Stimulated activated CD8-positive, alpha-beta memory T cell treated with anti-CD3 and anti-CD28 coated beads, Interleukin-12 subunit alpha, Interleukin-12 subunit beta, amount 100 ng/mL, for 1 hour (primary cell): ENCODE measurements around the gene SRGAP2C.
"Not testable (repeated sequence)": the region's sequence is repeated elsewhere in the genome, so short reads cannot be mapped to it uniquely, and the experiment has no call there.

ENCODE experiments used
- DNase-seq: peaks from one replicate; pipeline ENCODE4 v3.0.0-alpha.2; 2020; ENCODE audit warnings: low read depth

Gene SRGAP2C

DNA sequence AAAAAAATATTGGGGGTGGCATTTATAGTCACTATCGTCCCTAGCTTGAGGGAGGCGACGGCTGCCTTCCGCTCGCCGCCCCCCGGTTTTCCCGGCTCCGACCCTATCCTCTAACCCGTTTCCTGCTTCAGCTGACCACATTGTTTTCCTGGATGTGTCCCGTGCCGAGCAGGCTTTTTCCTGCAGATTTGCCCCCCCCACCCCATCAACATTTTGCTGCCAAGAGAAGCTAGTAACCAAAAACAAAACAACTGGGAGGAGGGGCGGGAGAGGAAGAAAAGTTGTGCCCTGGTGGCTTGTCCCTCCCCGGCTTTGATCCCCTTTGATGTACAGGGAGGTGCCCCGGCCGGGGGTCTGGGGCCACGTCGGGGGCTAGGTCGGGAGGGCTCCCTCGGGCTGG, 1.4 kb downstream of the SRGAP2C start:
- DNase-seq: not testable (repeated sequence)

DNA sequence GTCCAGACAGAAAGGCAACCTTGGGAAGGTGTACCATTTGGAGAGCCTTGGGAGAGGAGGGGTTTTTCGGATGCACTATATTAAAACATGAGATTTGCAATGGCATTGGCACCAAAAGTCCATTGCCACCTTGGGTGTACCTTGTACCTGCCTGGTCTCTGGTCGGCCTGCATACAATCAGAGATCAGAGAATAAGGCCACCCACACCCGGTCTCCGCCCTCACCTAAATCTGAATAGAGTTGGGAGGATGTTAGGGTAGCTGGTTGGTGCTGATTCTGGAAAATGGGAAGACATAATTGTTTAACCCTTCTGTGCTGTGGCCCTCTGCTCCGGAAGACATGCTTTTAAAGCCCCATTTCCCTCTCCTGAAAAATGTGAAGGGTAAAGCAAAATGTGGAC, 3.1 kb downstream of the SRGAP2C start:
- DNase-seq: not testable (repeated sequence)

DNA sequence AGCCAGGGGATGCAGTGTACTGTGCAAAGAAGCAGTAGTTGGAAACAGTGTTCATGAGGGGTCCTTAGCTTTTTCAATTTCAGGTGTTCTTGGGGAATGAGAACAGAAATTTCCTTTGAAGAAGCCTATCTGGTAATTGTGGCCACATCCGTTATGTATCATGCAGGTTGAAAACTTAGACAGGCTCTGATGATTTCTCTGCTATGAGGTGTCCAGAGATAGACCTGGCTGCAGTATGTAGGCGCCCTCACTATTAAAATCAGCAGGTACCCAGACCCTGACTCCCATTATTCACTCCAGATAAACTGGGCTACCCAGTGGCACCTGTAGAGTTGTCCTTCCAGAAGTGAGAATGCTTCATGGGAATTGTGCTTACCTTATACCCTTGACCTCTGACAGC, 7.7 kb downstream of the SRGAP2C start:
- DNase-seq: not testable (repeated sequence)

DNA sequence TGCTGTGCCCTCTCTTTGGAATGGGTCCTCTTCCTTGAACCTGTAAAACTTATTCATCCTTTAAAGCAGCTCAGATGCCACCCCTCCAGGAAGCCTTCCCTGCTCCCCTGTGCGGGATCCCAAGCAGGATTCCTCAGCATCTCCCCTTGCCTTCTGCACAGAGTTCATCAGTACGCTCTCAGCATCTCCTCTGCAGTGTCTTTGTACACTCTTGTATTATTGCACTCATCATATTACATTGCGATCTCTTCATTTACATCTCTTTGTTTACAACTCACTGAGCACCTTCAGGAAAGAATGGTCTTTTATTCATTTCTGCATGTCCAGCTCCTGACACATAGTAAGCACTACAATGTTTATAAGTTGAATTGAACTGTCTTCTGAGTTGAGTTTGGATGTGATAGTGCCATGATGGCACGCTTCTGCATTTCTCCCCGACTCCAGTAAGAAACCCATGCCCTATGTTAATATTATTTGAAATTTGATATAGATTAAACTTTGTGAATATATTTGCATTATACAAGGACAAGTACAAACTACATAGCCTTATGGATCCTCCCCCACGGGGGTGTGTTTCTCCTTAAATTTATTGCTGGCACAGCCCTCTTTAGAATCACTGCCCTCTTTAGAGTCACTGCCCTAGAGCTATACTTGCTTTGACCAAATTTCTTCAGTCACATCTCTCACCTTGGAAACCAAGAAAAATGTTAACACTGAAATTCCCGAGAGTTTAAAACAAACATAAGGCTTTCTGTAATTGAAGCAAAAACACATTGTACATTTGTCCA, 12.5 kb downstream of the SRGAP2C start:
- DNase-seq: not testable (repeated sequence)

DNA sequence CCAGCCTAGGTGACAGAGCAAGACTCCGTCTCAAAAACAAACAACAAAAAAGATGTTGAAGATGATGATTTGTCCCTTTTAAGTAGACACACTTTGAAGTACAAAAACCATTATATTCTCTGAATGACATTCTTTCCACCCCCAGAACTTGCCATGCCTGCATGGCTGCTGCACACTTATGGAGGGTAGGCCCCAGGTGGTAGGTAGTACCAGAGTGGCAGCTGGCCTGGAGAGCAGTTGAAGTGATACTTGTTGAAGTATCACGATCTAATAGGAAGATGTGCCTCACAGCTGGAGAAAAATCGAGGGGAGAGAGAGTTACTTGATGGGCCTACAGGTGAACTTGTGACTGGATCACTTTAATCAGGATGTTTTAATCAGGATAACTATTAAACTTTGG, 15.0 kb downstream of the SRGAP2C start:
- DNase-seq: not testable (repeated sequence)

DNA sequence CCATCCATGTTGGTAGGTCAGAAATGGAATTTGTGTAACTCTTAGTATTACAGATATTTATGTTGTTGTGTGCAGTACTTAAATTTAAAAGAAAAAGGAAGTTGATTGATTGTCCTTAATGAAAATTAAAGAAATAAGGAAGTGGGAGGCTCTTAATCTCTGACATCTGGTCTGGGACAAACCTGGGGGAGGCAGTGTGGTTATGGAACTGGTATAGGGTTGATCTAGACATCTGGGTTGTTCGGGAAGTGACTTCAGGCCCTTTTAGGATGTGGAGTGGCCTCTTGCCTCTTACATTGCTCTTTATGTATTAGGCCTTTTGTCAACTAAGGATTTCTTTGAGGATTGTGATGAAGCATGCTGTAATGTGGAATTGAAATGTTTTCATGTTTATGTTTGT, 15.5 kb downstream of the SRGAP2C start:
- DNase-seq: not testable (repeated sequence)

DNA sequence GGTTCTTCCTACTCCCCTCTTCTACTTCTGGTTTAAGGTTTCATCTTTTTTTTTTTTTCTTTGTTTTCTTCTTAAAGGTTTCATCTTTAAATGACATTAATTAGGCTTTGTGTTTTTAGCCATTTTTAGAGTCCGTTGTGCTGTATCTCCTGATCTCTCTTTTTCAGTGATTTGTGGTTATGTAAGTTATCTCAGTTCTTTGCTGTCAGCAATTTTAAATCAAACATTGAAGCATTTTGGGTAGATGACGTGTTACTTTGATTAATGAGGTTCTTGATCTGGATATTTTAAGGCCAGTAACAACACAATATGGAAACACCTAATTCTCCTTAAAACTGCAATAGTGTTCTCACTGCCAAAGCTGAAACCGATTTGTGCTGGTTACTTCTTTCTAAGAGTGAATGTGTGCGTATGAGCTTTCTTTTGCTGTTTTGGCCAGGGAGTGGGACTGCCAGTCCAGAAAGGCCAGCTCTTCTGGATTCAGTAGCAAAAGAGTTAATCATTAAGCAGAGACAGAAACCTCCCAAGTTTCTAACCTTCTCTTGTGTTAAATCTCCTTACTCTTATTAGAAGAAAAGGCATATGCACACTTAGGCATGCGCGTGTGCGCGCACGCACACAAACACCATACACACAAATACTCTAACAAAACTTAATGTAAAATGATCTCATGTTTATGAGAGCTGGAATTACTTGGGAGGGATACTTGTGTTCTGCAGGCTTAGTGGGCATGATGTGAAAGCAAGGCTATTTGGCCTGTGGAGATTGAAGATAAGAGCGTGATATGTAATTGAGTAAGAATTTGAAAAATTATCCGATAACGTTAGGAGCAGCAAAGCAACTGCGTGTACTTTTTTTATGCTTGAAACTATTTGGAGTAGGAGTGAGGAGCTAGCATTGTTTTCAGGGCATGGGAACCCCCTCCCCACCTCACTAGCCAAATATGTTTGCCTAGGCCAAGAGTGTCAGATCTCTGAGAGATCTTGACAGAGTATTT, 16.5 kb downstream of the SRGAP2C start:
- not testable (repeated sequence) for DNase-seq

DNA sequence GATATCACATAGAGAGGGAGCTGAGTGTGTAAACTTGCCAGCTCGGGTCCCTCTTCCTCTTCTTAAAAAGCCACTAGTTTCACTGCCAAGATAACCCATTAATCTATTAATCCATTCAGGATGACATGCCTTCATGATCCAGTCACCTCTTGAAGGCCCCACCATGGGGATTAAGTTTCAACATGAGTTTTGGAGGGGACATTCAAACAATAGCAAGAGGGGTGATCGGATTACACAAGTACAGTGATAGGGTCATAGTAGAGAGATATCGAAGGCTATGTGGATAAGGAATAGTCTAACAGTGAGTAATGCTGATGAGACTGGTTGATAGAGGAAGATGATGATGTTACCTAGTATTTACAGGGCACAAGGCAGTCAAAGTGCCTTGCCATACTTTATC, 18.2 kb downstream of the SRGAP2C start:
- not testable (repeated sequence) for DNase-seq

DNA sequence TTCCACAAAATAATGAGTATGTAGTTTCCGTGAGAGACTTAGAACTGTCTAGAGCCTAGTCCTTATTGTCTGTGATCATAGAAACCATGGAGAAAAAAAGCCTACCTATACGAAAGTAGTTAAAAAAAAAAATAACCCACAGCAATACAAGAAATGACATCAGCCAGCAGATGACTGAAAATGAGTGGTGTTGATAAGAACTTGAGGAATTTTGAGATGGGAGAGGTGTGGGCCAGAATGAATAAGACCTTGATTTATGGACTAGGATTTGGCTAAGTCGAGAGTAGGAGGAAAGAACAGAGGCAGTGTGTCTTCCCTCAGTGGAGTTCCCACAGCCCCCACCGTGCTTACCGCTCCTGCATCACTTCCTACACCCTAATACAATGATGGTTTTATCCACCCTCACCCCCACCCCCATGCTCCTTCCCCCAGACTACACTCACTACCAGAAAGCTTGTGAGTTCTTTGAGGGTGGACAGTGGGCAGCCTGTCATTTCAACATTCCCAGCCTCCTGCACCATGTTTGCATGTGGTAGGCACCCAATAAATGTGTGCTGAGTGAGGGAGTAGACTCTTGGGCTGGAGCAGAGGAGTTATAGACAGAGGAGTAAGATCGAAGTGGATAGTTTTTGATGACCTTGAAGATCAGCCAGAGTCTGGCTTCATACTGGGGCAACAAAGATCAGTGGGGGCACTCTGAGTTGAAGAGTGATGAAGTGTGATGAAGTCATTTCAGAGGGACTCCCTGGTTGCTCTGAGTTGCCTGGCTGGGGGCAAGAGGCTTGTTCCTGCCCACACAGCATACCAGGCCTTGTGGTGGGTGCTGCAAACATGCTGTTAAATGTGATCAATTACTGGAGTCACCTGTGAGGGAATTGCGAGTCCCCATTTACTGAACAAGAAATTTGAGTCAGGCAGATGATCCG, 21.3 kb downstream of the SRGAP2C start:
- DNase-seq: not testable (repeated sequence)

DNA sequence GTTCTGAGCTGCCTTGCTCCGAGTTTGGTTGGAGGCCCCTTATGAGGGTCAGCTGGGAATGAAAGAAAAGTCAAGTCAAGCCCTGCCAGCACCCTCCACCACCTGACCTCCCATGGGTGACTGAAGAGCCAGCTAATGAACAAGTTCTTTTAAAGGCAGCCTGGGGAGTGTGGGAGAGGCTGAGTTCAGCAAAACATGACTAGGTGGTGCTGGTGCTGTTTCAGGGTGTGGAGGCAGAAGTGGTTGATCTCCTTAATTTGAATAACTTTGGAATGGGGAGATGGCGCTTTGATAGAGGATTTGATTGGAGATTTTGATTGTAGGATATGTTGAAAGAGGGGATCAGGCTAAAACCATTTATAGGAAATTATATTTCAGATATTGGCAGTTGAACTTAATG, 22.6 kb downstream of the SRGAP2C start:
- not testable (repeated sequence) for DNase-seq

DNA sequence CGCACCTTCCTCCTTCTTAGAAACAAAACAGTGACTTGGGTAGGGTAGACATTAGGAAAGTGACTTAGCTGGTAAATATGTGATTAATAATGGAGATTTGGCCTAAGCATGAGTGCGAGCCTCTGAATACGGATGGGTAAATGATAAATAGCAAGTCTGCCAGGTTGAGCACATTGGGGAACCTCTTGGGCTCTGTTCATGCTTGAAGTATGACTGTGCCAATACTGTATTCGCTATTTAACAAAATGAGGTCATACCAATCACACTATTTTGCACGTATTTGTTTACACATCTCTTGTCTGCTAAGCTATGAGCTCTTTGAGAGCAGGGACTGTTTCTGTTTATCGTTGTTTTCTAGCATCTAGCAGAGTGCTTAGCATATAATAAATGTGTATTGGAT, 23.6 kb downstream of the SRGAP2C start:
- DNase-seq: not testable (repeated sequence)

DNA sequence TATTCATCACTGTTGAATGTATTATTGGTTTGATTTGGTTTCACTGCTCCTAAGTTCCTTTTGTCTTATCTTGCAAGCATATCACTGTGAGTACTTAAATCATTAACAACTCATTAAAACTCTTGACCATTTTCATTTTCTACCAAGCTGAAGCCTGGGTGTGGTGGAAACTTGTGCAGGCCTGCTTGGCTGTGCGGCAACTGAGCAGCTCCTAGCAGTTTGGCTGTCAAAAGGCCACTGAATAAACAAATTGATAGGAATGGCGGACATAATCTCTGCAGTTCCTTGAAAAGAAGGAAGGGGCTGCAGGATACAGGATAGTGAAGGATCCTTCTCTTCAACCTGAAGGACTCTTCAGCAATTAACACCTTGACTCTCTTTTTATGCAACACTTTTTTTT, 26.0 kb downstream of the SRGAP2C start:
- not testable (repeated sequence) for DNase-seq

DNA sequence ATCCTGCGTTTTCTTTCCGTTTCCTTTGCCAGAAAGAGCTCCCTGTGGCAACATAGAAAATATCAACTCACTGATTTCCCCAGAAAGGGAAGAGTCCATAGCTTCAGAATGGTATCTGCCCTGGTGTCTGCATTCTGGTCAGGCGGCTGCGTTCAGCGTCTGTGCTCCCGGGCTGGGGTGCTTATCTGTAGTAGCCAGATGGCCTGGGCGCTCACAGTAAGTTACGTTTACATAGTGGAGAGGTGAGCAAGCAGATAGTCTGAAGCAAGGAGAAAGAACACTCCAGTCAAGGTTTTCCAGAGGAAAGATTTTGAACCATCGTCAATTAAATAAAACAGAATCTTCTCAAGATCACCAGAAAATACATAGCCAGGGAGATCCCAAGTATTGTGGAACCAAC, 28.7 kb downstream of the SRGAP2C start:
- DNase-seq: not testable (repeated sequence)

DNA sequence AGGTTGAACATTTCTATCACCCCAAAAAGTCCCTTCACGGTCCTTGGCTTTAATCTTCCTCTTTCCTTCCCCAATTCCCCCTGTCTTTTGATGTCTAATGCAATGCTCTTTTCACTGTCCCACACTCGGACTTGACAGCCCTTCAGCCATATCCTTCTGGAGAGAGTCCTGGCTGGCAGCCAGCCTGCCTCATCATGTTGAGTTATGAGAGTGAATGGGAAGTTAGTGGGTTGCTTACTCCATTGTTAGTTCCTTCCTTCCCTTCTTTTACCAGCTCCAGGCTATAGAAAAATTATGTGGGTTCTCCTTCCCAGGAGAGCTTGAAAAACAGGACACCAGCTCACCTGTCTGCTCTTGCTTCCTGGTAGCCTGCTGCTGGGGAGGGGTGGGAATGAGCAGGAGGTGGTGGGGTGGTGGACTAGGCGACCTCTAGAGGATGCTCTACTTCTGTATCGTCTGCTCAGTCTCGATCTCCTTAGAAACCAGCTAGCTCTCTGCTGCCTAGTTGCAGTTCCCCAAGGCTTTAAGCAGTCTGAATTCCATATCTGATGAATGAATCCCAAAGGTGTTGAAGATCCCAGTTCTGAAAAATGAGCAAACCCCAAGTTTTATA, 29.9 kb downstream of the SRGAP2C start:
- DNase-seq: not testable (repeated sequence)

DNA sequence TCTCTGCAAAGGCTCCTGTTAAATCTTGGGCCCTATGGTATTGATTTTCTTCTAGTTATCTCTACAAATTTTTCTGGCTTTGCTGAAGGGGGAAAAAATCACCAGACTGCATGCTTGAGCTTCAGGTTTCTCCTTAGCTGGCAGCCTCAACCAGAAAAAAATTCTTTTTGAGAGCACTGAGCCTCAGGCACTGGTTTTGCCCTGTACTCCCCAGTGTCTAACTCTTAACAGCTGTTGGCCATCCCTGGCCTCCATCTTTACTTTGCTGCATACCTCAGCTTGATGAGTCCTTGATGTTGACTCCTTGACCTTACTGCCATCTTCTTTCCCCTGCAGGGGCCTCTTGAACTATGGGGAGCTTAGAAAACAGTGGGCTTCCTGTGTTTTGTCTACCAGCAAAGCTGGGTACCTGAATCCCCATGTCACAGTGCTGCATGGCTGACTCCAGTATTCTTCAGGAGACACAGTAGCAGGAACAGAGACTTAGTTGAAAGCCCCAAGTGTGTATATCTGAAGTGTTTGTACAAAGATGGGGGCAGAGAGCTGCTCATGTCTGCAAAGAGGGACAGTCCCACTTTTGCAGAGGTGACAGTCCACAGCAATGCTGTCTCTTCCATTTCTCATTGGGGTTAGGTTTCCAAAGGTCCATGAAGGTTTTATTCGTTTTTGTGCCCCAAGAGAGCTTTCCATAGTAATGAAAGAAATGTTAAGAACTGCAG, 31.1 kb downstream of the SRGAP2C start:
- DNase-seq: not testable (repeated sequence)

DNA sequence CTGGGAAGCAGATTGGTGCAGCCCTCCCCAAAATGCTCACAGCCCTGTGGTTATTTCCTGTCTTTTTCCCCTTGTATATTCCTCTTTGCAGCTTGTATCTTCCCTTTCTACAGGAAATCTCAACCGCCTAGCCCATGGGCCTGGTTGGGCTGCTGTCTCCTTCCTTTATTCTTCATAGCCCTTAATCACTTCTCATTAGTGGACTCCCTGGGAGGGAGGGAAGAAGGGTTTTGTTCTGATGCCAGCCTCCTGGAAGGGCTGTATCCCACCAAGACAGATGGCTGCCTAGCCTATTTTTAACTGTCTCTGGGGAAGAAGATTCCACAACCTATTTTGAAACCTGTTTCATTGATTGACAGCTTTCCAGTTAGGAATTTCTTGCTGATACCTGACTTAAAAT, 31.9 kb downstream of the SRGAP2C start:
- not testable (repeated sequence) for DNase-seq

DNA sequence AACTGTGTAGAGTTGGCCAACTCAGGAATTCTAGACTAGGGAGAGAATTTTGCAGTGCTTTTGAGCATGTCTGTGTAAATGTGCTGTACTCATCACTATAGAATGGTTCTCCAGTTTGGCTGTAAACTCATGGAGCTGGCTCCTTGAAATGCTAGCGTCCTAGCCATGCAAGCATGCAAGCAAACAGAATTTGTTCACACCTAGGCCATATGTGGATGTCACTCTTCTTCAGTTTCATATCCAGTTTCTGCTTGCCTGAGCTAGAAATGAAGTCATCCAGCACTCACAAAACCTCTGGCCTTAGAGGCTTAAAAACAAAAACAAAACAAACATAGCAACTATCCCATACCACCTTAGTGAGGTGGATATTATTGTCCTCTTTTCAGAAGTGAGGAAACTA, 37.0 kb downstream of the SRGAP2C start:
- DNase-seq: not testable (repeated sequence)

DNA sequence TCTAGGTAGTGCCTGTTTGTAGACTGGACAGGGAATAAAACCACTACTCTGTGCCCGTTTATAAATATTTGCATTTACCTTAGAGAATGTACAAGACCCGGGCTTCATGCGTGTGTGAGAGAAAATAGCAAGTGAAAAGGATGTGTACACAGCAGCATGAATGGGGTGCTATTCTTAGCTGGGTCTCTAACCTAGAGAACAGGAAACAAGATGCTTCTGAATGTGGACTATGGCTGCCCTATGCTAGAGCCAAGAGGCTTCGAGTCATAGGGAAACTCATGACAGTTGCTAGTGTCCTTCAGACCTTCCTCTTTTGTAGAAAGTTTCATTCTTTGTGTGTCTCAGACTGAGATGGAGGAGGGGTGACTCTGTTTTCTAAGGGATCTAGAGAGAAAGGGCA, 39.9 kb downstream of the SRGAP2C start:
- DNase-seq: not testable (repeated sequence)

DNA sequence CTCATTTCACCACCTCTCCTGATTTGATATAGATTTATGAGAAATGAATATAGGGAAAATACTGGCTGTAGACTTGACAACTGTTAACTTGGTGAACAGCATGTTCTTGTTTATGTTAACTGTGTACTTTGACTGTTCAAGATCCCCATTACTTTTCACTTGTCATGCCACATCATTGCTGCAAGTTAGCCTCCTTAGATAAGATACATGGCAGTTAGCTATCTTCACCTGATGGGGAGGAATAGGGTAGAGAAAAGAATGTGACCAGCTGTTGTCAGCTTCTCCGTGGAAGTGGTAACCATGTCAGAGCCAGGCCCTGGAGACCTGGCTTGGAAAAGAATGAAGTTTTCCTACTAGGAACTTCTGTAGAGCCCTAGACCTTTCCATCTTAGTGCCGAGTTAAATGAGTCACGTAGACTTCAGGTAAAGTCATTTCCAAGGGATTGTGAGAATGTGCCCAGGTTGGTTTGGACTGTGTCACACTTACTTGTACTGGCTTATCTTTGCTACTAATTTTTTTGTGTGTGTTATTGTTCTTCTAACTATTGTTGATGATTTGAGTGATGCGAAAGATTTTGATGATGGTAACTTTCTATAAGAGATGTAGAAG, 41.6 kb downstream of the SRGAP2C start:
- not testable (repeated sequence) for DNase-seq

DNA sequence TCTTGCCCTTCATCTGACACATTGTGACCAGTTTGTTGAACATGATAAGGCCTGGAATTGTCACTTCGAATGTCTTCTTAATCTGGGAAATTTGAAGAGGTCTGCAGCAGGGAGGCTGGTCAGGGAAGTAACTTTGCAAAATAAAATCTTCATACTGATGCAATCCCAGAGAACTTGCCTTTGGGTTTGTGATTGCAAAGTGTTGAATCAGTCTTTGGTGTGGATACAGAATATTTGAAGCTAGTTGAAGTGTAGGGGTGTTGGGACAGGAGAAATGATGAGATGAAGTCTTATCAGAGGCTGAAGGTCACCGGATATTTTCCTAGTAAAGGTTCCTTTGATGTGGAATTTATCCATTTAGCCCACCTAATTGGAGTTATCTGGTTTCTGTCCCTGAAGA, 42.1 kb downstream of the SRGAP2C start:
- not testable (repeated sequence) for DNase-seq
